ENCODE results near the gene SRSF9. TPM values are rescaled to one million over a fixed set of nuclear protein-coding genes. Genes with fewer than 3 reads are reported as not detected.

Gene SRSF9
- total RNA-seq, 1 donor from 2014 or later = 239 TPM

Other genes starting within 250 kb of the SRSF9 start
- gene PXN, start 204.0 kb downstream of the SRSF9 start, total RNA-seq = 53.0 and 57.7 TPM in 2 replicates
- gene RNU4-2, start 177.8 kb downstream of the SRSF9 start, total RNA-seq = 5,055 and 7,832 TPM in 2 replicates
- gene RNU4-1, start 176.5 kb downstream of the SRSF9 start, total RNA-seq = 2,369 and 3,474 TPM in 2 replicates
- gene SIRT4, start 167.4 kb downstream of the SRSF9 start, total RNA-seq = 1.0 and 1.7 TPM in 2 replicates
- gene PLA2G1B, start 142.0 kb downstream of the SRSF9 start, total RNA-seq = not detected in 2 replicates
- gene MSI1, start 100.6 kb downstream of the SRSF9 start, total RNA-seq = 0.07 TPM in 1 of 2 replicates, not detected in the other
- gene COX6A1, start 31.6 kb downstream of the SRSF9 start, total RNA-seq = 352 and 365 TPM in 2 replicates
- 50.7 and 55.7 TPM in 2 replicates for gene TRIAP1, start 23.4 kb downstream of the SRSF9 start, total RNA-seq
- gene GATC, start 23.3 kb downstream of the SRSF9 start, total RNA-seq = 34.0 and 38.8 TPM in 2 replicates
- 341 and 356 TPM in 2 replicates for gene DYNLL1, start 26.4 kb upstream of the SRSF9 start, total RNA-seq
- gene COQ5, start 59.4 kb upstream of the SRSF9 start, total RNA-seq = 27.8 and 29.8 TPM in 2 replicates
- gene RNF10, start 64.6 kb upstream of the SRSF9 start, total RNA-seq = 170 and 181 TPM in 2 replicates
- 83.3 and 85.0 TPM in 2 replicates for gene POP5, start 111.7 kb upstream of the SRSF9 start, total RNA-seq
- gene CABP1, start 170.9 kb upstream of the SRSF9 start, total RNA-seq = not detected in 2 replicates
- gene MLEC, start 217.4 kb upstream of the SRSF9 start, total RNA-seq = 139 and 150 TPM in 2 replicates
- 24.2 and 24.6 TPM in 2 replicates for gene UNC119B, start 240.7 kb upstream of the SRSF9 start, total RNA-seq

Measured in activated T-helper 1 cell treated with anti-CD3 and anti-CD28 coated beads, Interleukin-12 subunit alpha, Interleukin-12 subunit beta, Interleukin-2, Interleukin-4 antibody, amounts not matched to agents 30 ng/mL and 10 ng/mL and 1 ng/mL, durations not matched to agents 14 hours and 24 hours and 36 hours (primary cell).